Right lobe of liver (tissue), 6 donors: ENCODE data around the gene SH3PXD2A. TPM values are rescaled to one million over a fixed set of nuclear protein-coding genes. Genes with fewer than 3 reads are reported as not detected.
A peak's percentile ranks its signal among the peaks of the same experiment; 100 is the strongest.

Experiments used
- ATAC-seq, 4 donors: fragments of 200-7000 bp; cut with Tn5 transposase; one replicate each; pipeline ENCODE4 v1.9.1; 2020; ENCODE audit warnings: mild to moderate bottlenecking in 4 of 4, moderate library complexity in 4 of 4
- DNase-seq, 3 donors: peaks; one replicate each; pipeline ENCODE4 v3.0.0-alpha.2; 2020
- H3K27ac ChIP-seq, 3 donors: fragments of 200-600 bp; one replicate each; pipeline ENCODE4 v1.8.0; 2022
- H3K27me3 ChIP-seq, 2 donors: fragments of 200-600 bp; one replicate each; pipeline ENCODE4 v1.8.0; 2022
- H3K36me3 ChIP-seq, 4 donors: fragments of 200-600 bp; sonication (generic) in 1 of 4; one replicate each; pipeline versions ENCODE4 v1.5.1 to v1.8.0; 2017 to 2022; ENCODE audit warnings: control low read depth in 1 of 4
- H3K4me1 ChIP-seq, 4 donors: fragments of 200-600 bp; sonication (generic) in 1 of 4; one replicate each; pipeline versions ENCODE4 v1.5.1 to v1.8.0; 2017 to 2022; ENCODE audit warnings: control low read depth in 1 of 4
- H3K4me3 ChIP-seq, 3 donors: fragments of 200-600 bp; one replicate each; pipeline ENCODE4 v1.8.0; 2022
- H3K9me3 ChIP-seq, 4 donors: fragments of 200-600 bp; sonication (generic) in 1 of 4; one replicate each; pipeline versions ENCODE4 v1.5.1 to v1.8.0; 2017 to 2022; ENCODE audit warnings: control low read depth in 1 of 4
- CTCF ChIP-seq, 4 donors: fragments of 200-600 bp in 3 of 4; fragments of 450-650 bp in 1 of 4; IDR thresholded peaks; one replicate each; pipeline versions ENCODE4 v1.5.1 to v1.8.0; 2016 to 2022; ENCODE audit warnings: antibody characterized with exemption in 4 of 4, mild to moderate bottlenecking in 2 of 4
- POLR2A ChIP-seq: fragments of 450-650 bp; IDR thresholded peaks from one replicate; pipeline ENCODE4 v1.6.1; 2017; ENCODE audit warnings: antibody characterized with exemption, mild to moderate bottlenecking
- WGBS: methylation state at CpG from one replicate; pipeline ENCODE4 v1.1.6; 2018; ENCODE audit warnings: low coverage, low lambda C conversion rate; ENCODE audit not compliant: insufficient coverage; ENCODE audit errors: missing lambda C conversion rate; 5-methylcytosine and 5-hydroxymethylcytosine counted together
- intact Hi-C, 2 donors: fragments of 100-400 bp; cut with DNase I; formaldehyde crosslinking; loops; one replicate each; pipeline versions ENCODE4 v1.11.2 to v1.14.1; 2022
- total RNA-seq, 6 experiments: library from RNA; depleted of rRNA in 2 of 6; stranded (reverse); fragments of >200 nt in 2 of 6; fragmentation: NEBNext Ultra II Directional in 3 of 6; extraction: Animal tissue kit (Norgen Biotek cat#: 25700) in 3 of 6; gene quantifications; one replicate each; pipeline versions ENCODE4 v1.1.0 to v1.2.4, GENCODE V29; 2016 to 2023
- donor health status: DM: no; HTN: yes; CAD: no.
- donor health status: DM: no; HTN: no; CAD: no.
- donor health status: DM: no; HTN: no; CAD: no.
- donor health status: DM: no; HTN: yes; CAD: no.
- donor health status: DM: no; HTN: yes; CAD: no.

The SH3PXD2A gene
- total RNA-seq, 6 experiments from 2014 or later = 3.0 to 38.3 (median 10.0) TPM

- TF ChIP-seq CTCF (IDR thresholded peaks at IDR 0.05) = no peak
- no peak for TF ChIP-seq POLR2A
- no peaks in the 10 kb centered on the region for H3K27me3 ChIP-seq
- intact Hi-C loops = no loop called here
- no peak for ATAC-seq
- no peaks in the 10 kb centered on the region for H3K36me3 ChIP-seq
- DNase-seq = no peak
- no peak overlapping the region for H3K27ac ChIP-seq
- H3K9me3 ChIP-seq = no peaks in the 10 kb centered on the region
- H3K4me1 ChIP-seq = no peaks in the 10 kb centered on the region
- no peak overlapping the region for H3K4me3 ChIP-seq
- WGBS = 93% methylated on average over 4 of the region's 4 CpGs
These were observed 27.3 kb downstream of the SH3PXD2A start for GRCh38 chr10:103828107-103828506.

GRCh38 chr10:103826885-103827284 lies 28.5 kb downstream of the SH3PXD2A start:
- no peak overlapping the region for H3K27ac ChIP-seq
- 98% methylated on average over 5 of the region's 7 CpGs for WGBS
- peaks cover 0 to 6% (median 2%) of the 10 kb centered on the region in 4 donors for H3K4me1 ChIP-seq
- TF ChIP-seq POLR2A (no peak), CTCF (IDR thresholded peaks at IDR 0.05) (no peak)
- ATAC-seq = no peak
- H3K36me3 ChIP-seq = no peaks in the 10 kb centered on the region
- no peak for DNase-seq
- intact Hi-C loops = no loop called here
- no peaks in the 10 kb centered on the region for H3K9me3 ChIP-seq
- no peak overlapping the region for H3K4me3 ChIP-seq
- no peaks in the 10 kb centered on the region for H3K27me3 ChIP-seq

GRCh38 chr10:103824281-103824680 lies 31.1 kb downstream of the SH3PXD2A start:
- 42% methylated on average over 2 of the region's 6 CpGs for WGBS

GRCh38 chr10:103823706-103824272 lies 31.6 kb downstream of the SH3PXD2A start:
- no peak for TF ChIP-seq CTCF (IDR thresholded peaks at IDR 0.05)
- no peak for TF ChIP-seq POLR2A
- ATAC-seq = no peak
- 60% methylated on average over 2 of the region's 9 CpGs for WGBS

More at GRCh38 chr10:103824281-103824680, 31.1 kb downstream of the SH3PXD2A start:
- Histone ChIP-seq H3K27ac (no peak overlapping the region), H3K36me3 (no peaks in the 10 kb centered on the region), H3K4me1 (peaks cover 0 to 18% (median 8%) of the 10 kb centered on the region in 4 donors), H3K9me3 (no peaks in the 10 kb centered on the region), H3K27me3 (no peaks in the 10 kb centered on the region), H3K4me3 (no peak overlapping the region)
- ATAC-seq (no peak), DNase-seq (no peak)
- no peak for TF ChIP-seq POLR2A
- no peak for TF ChIP-seq CTCF (IDR thresholded peaks at IDR 0.05)
- intact Hi-C loops = no loop called here

More at GRCh38 chr10:103823706-103824272, 31.6 kb downstream of the SH3PXD2A start:
- Histone ChIP-seq H3K4me1 (peaks cover 0 to 23% (median 10%) of the 10 kb centered on the region in 4 donors), H3K27ac (no peak overlapping the region), H3K9me3 (no peaks in the 10 kb centered on the region), H3K36me3 (no peaks in the 10 kb centered on the region), H3K27me3 (no peaks in the 10 kb centered on the region), H3K4me3 (no peak overlapping the region)
- peak in 1 of 3 donors; percentile 39 for DNase-seq
- intact Hi-C loops = no loop called here
